NCI-H748 (cell line): ENCODE measurements around the gene C16orf86.
A peak's percentile ranks its signal among the peaks of the same experiment; 100 is the strongest.

Experiments used
- DNase-seq: peaks from one replicate; lab custom pipeline; 2025; ENCODE audit not compliant: unreplicated experiment; lab: John Stamatoyannopoulos, UW

Gene C16orf86

GRCh38 chr16:67653789-67654402, 12.7 kb upstream of the C16orf86 start:
- no peak for DNase-seq

- DNase-seq = no peak
These were observed 12.2 kb upstream of the C16orf86 start for GRCh38 chr16:67654403-67654911.

GRCh38 chr16:67655363-67655762, 11.3 kb upstream of the C16orf86 start:
- DNase-seq = no peak

- no peak for DNase-seq
These were observed 10.1 kb upstream of the C16orf86 start for GRCh38 chr16:67656344-67657016.

- DNase-seq = no peak
These were observed 9.5 kb upstream of the C16orf86 start for GRCh38 chr16:67657017-67657608.

GRCh38 chr16:67657751-67658518, 8.7 kb upstream of the C16orf86 start:
- DNase-seq = no peak

GRCh38 chr16:67658849-67659674, 7.6 kb upstream of the C16orf86 start:
- DNase-seq = no peak

- DNase-seq = peak; percentile 85
These were observed 6.7 kb upstream of the C16orf86 start, which contains the start of gene ACD for GRCh38 chr16:67659675-67660563. Gene ACD, minus strand, starts transcription at chr16:67660260. Its CDS starts 40 bp downstream, at chr16:67660220.

GRCh38 chr16:67660564-67661028, 6.0 kb upstream of the C16orf86 start, which contains the start of gene PARD6A:
Gene PARD6A, plus strand, starts transcription at chr16:67660960. Its CDS starts 79 bp downstream, at chr16:67661039.
- peak; percentile 98 for DNase-seq

- peak; percentile 58 for DNase-seq
These were observed 5.4 kb upstream of the C16orf86 start for GRCh38 chr16:67661101-67661761.

GRCh38 chr16:67661886-67662652, 4.5 kb upstream of the C16orf86 start:
- no peak for DNase-seq

GRCh38 chr16:67662653-67663010, 4.0 kb upstream of the C16orf86 start:
- DNase-seq = no peak

GRCh38 chr16:67663151-67663876, 3.3 kb upstream of the C16orf86 start:
- DNase-seq = peak; percentile 4

- no peak for DNase-seq
These were observed 2.8 kb upstream of the C16orf86 start for GRCh38 chr16:67663877-67664222.

GRCh38 chr16:67664258-67664657, 2.4 kb upstream of the C16orf86 start:
- no peak for DNase-seq

GRCh38 chr16:67664871-67665270, 1.7 kb upstream of the C16orf86 start:
- DNase-seq = no peak

GRCh38 chr16:67665598-67665997, 1.0 kb upstream of the C16orf86 start:
- DNase-seq = no peak
